ENCODE measurements around the gene ZBTB43. TPM values are rescaled to one million over a fixed set of nuclear protein-coding genes. Genes with fewer than 3 reads are reported as not detected.
A peak's percentile ranks its signal among the peaks of the same experiment; 100 is the strongest.

ZBTB43 gene
- total and polyA plus RNA-seq, 12 donors, result 4.5 to 26.7 (median 12.3) TPM

- H3K27ac ChIP-seq, result no peak overlapping the region
- H3K27me3 ChIP-seq, result no peaks in the 10 kb centered on the region
- TF ChIP-seq CTCF (IDR thresholded peaks at IDR 0.05), result no peak
- TF ChIP-seq POLR2A (IDR thresholded peaks at IDR 0.05), result no peak
- WGBS, 4 donors, result 82 to 94% (median 86%) methylated on average over 6 of the region's 6 CpGs
- H3K4me3 ChIP-seq, result no peak overlapping the region
- H3K4me1 ChIP-seq (replicated peaks in 1 of 2), result no peaks in the 10 kb centered on the region
- H3K36me3 ChIP-seq (replicated peaks in 1 of 2), result peaks cover 4 to 30% of the 10 kb centered on the region in 2 donors
- intact Hi-C loops (cut with DNase I), result no loop called here
- no peaks in the 10 kb centered on the region for H3K9me3 ChIP-seq (replicated peaks in 1 of 3)
- DNase-seq, result no peak
Observed at GRCh38 chr9:126880947-126881332, 76.1 kb downstream of the ZBTB43 start.

GRCh38 chr9:126882746-126883145, 77.9 kb downstream of the ZBTB43 start:
- H3K9me3 ChIP-seq (replicated peaks in 1 of 3), result no peaks in the 10 kb centered on the region
- TF ChIP-seq POLR2A (IDR thresholded peaks at IDR 0.05) (no peak), CTCF (IDR thresholded peaks at IDR 0.05) (no peak)
- H3K27me3 ChIP-seq, result no peaks in the 10 kb centered on the region
- H3K4me3 ChIP-seq, result no peak overlapping the region
- 89 to 96% (median 94%) methylated on average over 11 of the region's 11 CpGs for WGBS, 4 donors
- no peak for DNase-seq
- H3K4me1 ChIP-seq (replicated peaks in 1 of 2), result no peaks in the 10 kb centered on the region
- peaks cover 4 to 30% of the 10 kb centered on the region in 2 donors for H3K36me3 ChIP-seq (replicated peaks in 1 of 2)
- no peak overlapping the region for H3K27ac ChIP-seq
- intact Hi-C loops (cut with DNase I), result no loop called here

- H3K27me3 ChIP-seq, result no peaks in the 10 kb centered on the region
- intact Hi-C loops (cut with DNase I), result no loop called here
- peak in 1 of 7 donors; percentile 14 for DNase-seq
- 89 to 92% (median 89%) methylated on average over 12 to 15 of the region's 15 CpGs for WGBS, 4 donors
- TF ChIP-seq POLR2A (IDR thresholded peaks at IDR 0.05), result no peak
- no peak for TF ChIP-seq CTCF (IDR thresholded peaks at IDR 0.05)
- no peak overlapping the region for H3K27ac ChIP-seq
- H3K4me1 ChIP-seq (replicated peaks in 1 of 2), result no peaks in the 10 kb centered on the region
- no peaks in the 10 kb centered on the region for H3K9me3 ChIP-seq (replicated peaks in 1 of 3)
- peaks cover 4 to 30% of the 10 kb centered on the region in 2 donors for H3K36me3 ChIP-seq (replicated peaks in 1 of 2)
- no peak overlapping the region for H3K4me3 ChIP-seq
Observed at GRCh38 chr9:126883636-126884035, 78.8 kb downstream of the ZBTB43 start.

- Histone ChIP-seq H3K4me3 (no peak overlapping the region), H3K36me3 (replicated peaks in 1 of 2) (peaks cover 4 to 19% of the 10 kb centered on the region in 2 donors), H3K9me3 (replicated peaks in 1 of 3) (no peaks in the 10 kb centered on the region), H3K4me1 (replicated peaks in 1 of 2) (no peaks in the 10 kb centered on the region), H3K27ac (no peak overlapping the region), H3K27me3 (no peaks in the 10 kb centered on the region)
- WGBS, 4 donors, result 67 to 85% (median 80%) methylated on average over 6 of the region's 6 CpGs
- intact Hi-C loops (cut with DNase I), result no loop called here
- peak in 3 of 7 donors; percentile 13 to 51 (median 17) for DNase-seq
- TF ChIP-seq POLR2A (IDR thresholded peaks at IDR 0.05), result no peak
- TF ChIP-seq CTCF (IDR thresholded peaks at IDR 0.05), result no peak
Observed at GRCh38 chr9:126885131-126885641, 80.3 kb downstream of the ZBTB43 start.

Data from adrenal gland (tissue), 12 donors.